ENCODE measurements around the gene RMC1. TPM values are rescaled to one million over a fixed set of nuclear protein-coding genes. Genes with fewer than 3 reads are reported as not detected.
"Not testable (repeated sequence)": the region's sequence is repeated elsewhere in the genome, so short reads cannot be mapped to it uniquely, and the experiment has no call there.

RMC1 gene
- 31.3 and 34.1 TPM in 2 replicates for polyA plus RNA-seq (2014; cell fraction: cytosol; rRNA removed)
- 33.8 and 39.1 TPM in 2 replicates for polyA plus RNA-seq (2014; cell fraction: nucleus; rRNA removed)

DNA sequence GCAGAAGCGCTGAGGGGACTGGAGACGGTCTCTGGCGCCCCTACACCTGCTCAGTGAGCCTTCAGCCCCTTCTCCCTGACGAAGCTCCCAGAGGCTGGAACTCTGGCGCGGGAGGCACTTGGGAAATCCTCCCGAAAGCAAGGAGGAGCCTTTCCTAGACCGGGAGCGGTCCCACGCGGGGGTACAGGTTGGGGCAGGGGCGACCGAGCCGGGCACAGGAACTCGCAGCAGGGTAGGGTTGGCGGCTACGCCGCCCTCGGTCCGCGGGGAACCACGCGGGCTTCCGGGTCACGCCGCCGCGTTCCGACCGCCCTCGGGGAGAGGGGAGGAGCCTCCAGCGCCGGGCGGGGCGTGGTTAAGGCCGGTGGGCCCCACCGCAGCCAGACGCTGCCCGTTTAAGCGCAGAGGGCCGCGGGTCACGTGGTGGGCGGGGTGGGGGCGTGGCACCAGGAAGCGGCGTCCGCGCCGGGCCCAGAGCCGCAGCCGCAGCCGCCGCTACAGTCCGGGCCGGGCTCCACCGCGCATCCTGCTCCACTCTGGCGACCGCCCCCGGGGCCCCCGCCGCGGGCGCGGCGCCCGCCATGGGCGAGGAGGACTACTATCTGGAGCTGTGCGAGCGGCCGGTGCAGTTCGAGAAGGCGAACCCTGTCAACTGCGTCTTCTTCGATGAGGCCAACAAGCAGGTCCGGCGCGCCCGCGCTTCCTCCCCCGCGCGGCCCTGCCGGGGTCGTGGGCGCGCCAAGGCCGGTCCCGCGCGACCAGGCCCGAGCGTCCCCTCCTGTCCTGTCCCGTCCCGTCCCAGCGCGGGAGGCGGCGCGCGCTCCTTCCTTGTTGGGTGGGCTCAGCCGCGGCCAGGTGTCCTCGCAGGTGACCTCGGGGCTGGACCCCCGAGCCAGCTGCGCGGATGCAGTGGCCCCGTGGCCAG lies at the start of gene RMC1:
TSS of gene RMC1 (plus strand) at position 474 of the 925 bp plus-strand sequence. CDS start at position 582, 108 bp downstream.
- DNase-seq (ENCODE audit: low spot score): peak; percentile 89

- no peak for DNase-seq (ENCODE audit: low spot score)
Observed at GRCh38 chr18:23453680-23454058, 49.6 kb upstream of the RMC1 start.

- DNase-seq (ENCODE audit: low spot score): no peak
Observed at GRCh38 chr18:23456835-23457234, 46.5 kb upstream of the RMC1 start.

DNA sequence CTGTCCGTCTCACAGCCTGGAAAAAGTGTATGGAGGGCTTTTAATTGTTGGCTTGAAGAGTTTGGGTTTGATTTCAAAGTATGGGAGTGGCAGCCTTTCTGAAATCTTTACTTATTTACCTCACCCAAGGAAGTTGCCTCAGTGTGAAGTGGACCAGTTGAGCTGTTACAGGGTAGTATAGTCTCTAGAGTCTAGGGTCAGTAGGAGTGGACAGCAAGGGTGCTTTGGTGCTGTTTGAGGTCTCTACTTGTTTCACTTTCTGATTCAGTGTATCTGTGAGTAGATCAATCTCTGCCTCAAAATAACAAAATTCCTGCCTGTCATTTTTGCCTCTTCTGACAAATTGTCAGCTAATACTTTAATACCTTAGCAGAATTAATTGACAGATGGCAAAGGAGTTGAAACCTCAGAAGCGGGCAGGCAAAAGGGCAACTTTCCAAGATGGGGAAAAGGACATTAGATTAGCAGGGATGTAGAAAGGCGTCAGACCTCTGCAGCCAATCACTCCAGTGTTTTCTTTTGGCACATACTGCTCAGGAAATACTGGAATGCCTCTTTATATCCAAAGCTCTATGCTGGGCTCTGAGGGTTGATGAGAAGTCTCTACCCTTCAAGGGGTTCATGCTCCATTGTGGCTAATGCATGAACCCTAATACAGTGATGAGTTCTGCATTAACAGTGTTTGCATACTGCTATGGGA lies 44.3 kb upstream of the RMC1 start:
- DNase-seq (ENCODE audit: low spot score): no peak

GRCh38 chr18:23459530-23459921 lies 43.8 kb upstream of the RMC1 start:
- no peak for DNase-seq (ENCODE audit: low spot score)

DNA sequence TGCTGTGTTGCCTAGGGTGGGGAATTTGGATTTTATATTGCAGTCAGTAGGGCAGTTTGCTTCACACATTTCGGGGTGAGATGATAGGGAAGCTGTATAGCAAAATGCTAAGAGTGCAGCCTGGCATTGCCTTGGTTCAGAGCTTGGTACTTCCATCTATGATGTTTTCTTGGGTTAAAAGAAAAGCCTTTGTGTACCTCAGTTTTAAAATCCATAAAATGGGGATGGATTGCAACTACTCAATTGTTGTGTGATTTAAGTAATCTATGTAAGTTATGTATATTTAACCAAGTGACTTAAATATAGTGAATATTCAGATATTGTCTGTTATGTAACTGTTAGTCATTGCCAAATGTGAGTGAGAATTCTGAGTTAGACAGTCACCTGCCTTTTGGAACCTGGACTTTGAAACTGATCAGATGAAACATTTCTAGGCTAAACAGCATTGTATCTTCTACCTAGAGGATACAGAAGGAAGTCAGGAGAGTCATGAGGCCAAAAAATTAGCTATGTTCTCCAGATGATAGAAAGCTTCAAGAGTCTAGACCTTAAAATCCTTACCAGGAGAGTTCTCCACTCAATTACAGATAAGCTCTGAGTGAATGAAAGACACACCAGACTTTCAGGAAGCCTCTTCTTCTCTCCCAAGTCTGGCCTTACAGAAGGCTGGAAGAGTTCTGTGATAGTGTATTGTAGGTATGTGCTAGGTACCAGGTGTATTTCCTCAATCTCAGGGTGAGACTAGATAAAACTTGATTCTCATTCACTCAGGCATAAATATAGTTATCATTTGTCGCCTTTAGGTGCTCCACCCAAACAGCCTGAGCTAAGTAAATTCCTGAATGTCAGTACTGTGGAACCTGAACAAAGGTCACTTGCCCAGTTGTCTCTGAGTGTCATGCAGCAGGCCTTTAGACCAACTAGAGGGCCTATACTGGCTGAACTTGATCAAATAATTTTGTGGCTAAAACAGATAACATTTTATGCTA lies 42.7 kb upstream of the RMC1 start:
- DNase-seq (ENCODE audit: low spot score): no peak

DNA sequence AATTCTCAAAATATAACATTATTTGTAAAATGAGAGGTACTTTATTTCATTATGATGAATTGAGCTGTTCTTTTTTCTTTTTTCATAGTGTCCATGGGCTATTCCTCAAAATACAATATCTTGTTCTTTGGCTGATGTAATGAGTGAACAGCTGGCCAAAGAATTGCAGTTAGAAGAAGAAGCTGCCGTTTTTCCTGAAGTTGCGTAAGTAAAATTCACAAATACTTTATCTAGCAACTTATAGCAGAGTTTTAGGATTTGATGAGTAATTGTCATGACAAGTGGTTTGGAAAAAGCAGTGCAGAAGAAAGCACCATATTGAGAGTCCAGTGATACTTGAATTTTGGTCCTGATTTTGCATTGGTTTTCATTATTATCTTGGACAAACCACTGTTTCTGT lies 40.4 kb upstream of the RMC1 start:
- DNase-seq (ENCODE audit: low spot score): no peak

DNA sequence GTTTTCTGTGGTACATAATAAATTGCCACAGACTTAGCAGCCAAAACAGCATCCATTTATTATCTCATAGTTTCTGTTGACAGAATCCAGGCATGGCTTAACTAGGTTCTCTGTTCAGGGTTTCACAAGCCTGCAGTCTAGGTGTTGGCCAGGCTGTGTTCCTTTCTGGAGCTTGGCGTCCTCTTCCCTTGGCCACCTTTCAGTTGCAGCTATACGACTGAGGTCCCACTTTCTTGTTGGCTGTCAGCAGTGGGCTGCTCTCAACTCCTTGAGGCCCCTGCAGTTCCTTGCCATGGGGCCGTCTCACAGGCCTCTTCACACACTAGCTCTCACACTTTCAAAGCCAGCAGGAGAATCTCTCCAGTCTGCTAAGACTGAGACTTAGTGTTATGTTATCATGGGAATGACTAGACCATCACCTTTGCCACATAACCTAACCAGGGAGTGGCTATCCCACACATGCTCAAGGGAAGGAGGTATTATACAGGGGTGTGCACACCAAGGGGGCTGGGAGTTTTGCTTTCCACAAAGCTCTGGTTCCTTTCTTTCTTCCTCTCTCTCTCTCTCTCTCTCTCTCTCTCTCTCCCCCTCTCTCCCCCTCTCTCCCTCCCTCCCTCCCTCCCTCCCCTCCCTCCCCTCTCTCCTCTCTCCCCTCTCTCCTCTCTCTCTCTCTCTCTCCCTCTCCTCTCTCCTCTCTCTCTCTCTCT lies 34.4 kb upstream of the RMC1 start:
- DNase-seq (ENCODE audit: low spot score): no peak

- DNase-seq (ENCODE audit: low spot score): no peak
Observed at GRCh38 chr18:23470620-23471387, 32.5 kb upstream of the RMC1 start.

DNA sequence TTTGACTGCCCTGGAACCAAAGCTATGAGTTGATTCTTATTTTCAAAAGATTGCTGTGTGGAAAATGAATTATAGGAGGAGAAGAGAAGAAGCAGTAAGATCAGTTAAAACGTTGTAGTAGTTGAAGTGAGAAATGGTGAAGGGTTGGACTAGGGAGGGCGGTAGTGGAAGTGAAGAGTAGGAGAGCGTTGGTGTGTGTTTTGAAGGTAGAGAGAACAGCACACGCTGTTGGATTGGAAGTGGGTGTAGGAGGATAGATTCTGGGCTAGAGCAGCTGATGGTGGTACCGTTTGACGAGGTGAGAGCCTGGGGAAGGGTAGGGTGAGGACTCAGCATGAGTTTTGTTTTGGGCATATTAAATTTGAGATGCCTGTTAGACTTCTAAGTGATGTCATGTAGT lies 31.8 kb upstream of the RMC1 start:
- no peak for DNase-seq (ENCODE audit: low spot score)

- DNase-seq (ENCODE audit: low spot score): no peak
Observed at GRCh38 chr18:23479829-23480505, 23.3 kb upstream of the RMC1 start.

DNA sequence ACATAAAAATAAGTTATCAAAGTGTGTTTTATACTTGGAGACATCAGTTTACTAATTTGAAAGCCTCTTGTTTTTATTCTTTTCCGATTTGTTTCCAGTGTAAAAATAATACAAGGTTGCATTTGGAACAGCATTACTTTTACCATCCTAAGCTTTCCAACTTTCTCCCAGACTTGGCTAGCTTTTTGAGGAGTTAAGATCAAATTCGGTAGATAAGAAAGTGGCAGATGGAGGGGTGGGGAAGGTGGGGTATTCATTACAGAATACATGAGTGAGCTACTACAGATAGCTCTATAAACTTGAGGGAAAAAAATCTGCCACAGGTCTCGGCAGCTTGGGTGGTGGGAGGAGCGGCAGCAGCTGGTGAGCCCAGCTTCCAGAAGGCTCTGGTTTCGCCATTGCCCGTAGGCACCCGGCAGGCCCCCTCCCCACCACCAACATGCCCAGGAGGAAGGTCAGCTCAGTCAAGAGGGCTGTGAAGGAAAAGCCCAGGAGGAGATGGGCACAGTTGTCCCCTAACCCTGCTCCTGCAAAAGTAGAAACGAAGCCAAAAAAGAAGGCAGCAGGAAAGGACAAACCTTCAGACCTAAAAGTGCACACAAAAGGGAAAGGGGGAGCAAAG lies 18.6 kb upstream of the RMC1 start:
- DNase-seq (ENCODE audit: low spot score): no peak

DNA sequence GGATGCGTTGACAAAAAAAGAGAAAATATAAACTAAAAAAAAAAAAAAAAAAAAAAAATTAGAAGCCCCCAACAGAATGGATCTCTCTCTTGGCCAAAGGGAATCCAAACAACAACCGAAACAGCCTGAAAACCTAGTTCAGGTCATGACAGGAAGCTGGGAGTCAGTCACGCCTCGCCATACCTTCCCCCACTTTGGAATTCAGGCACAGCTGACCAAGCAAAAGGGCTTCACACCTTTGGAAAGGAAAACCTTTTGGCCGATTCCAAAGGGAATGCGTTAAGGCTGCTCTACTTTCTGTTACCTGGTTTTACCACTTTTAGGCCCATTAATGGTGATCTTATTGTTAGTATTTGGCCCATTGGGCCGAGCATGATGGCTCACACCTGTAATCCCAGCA lies 17.9 kb upstream of the RMC1 start:
- DNase-seq (ENCODE audit: low spot score): no peak

DNA sequence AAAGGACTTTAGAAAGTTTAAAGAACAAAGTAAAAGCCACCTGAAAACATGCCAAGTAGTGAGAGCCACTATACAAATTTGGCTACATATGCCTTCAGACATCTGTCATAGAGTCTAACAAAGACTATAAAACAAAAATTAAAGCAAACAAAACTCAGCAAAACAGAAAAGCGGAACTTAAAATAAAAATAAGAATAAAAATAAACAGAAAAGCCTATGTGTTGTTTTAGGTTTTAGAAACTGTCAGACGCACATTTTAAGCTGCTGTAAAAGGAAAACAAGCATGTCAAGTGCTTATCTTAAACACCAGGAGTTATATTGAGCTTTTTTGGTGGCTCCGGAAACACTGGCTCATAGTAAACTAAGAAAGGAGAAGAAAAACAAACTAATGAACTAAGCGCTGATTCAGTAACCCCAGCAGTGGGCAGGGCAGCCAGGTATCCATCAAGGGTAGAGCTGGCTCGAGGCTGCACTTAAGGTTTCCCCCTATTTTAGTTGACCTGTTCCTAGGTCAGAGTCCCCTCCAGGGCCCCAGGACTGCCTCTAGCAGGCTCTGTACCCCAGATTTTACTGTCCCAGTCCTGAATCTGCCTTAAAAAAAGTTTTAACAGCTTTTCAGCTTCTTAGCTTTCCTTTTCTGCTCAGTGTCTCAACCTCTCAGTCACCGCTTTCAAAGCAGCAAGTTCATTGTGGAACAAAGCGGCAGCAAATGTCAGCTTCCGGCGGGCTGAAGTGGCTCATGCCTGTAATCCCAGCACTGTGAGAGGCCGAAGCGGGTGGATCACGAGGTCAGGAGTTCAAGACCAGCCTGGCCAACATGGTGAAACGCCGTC lies 15.4 kb upstream of the RMC1 start:
- DNase-seq (ENCODE audit: low spot score): no peak

DNA sequence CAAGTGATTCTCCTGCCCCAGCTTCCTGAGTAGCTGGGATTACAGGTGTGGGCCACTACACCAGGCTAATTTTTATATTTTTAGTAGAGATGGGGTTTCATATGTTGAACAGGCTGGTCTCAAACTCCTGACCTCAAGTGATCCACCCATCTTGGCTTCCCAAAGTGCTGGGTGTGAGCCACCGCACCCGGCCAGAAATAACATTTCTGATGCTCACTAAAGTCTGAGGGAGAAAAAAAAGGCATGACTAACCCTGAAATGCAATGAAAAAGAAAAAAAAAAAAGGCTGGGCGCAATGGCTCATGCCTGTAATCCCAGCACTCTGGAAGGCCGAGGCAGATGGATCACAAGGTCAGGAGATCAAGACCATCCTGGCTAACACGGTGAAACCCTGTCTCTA lies 13.7 kb upstream of the RMC1 start:
- DNase-seq (ENCODE audit: low spot score): not testable (repeated sequence)

GRCh38 chr18:23493654-23494053 lies 9.7 kb upstream of the RMC1 start:
- DNase-seq (ENCODE audit: low spot score): no peak

DNA sequence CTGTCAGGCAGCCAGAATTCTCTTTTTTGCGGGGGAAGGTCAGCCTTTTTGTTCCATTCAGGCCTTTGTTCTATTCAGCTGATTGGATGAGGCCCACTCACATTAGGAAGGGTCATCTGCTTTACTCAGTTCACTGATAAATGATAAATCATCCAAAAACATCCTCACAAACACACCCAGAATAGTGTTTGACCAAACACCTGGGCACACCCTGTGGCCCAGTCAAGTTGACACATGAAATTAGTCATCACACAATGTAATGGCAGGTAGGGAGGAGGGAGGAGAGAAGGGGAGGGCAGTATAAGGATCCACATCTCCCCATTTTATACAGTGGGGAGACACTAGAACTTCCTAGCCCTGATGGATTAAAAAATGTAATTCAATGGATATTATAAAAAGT lies 8.3 kb upstream of the RMC1 start:
- DNase-seq (ENCODE audit: low spot score): no peak

All from SK-N-DZ (cell line).